ENCODE measurements around the gene GALNT11.

Gene GALNT11

DNA sequence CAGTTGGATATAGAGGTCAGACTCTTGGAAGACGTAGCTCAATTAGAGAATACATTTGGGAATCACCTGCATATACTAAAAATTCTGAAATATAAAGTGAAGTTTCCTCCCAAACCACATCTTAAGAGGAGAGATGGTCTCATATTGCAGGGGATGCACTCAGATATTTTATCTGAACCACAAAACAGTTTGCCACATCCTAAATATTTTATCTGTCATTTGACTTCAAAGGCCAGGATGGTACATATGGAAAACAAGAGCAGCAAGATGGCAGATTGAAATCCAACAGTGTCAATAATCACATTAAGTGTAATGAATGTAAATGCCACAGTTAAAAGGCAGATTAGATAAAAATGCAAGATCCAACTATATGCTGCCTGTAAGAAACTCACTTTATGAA lies 97.1 kb downstream of the GALNT11 start:
- DNase-seq: no peak

DNA sequence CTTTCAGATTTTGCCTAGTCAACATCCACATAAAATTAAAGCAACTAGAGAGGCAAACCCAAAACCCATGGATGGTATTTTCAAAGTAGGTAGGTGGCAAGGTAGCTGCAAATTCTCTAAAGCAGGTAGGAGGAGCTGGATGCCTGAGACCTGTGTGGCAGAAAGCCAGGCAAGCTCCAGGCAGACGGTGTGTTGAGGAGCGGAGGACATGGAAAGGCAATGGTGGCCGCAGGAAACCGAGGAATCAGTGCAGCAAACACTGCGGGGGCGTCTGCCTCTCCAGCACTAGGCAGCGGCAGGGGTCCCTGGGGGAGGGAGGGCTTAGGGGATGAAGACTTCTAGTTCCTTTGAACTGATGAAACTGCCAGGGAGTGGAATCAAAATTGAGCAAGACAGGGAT lies 101.3 kb downstream of the GALNT11 start:
- no peak for DNase-seq

DNA sequence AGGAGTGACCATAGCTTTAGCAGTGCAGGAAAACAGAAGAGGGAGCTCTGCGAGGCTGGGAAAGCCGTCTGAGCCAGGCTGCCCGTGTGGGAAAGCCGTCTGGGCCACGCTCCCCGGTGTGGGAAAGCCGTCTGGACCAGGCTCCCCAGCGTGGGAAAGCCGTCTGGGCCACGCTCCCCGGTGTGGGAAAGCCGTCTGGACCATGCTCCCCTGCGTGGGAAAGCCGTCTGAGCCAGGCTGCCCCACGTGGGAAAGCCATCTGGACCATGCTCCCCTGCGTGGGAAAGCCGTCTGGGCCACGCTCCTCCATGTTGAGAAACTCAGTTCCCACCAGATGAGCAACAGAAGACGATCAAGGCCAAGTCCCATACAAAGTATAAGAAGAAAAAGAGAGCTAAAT lies 101.8 kb downstream of the GALNT11 start:
- DNase-seq: no peak

DNA sequence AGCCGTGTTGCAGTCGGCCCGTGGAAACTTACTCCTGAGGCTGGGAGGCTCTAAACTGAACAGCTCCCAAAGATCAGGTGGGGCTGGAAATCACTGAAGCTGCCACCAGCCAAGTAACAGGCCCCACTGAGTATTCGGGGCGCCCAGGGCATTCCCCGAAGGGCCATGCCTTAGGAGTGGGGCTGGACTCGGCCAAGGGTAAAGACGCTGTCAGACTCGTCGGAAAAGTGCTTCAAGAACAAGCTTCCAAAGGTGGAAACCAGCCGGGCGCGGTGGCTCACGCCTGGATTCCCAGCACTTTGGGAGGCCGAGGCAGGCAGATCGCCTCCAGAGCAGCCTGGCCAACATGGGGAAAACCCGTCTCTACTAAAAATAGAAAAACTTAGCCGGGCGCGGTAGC lies 102.8 kb downstream of the GALNT11 start:
- no peak for DNase-seq

DNA sequence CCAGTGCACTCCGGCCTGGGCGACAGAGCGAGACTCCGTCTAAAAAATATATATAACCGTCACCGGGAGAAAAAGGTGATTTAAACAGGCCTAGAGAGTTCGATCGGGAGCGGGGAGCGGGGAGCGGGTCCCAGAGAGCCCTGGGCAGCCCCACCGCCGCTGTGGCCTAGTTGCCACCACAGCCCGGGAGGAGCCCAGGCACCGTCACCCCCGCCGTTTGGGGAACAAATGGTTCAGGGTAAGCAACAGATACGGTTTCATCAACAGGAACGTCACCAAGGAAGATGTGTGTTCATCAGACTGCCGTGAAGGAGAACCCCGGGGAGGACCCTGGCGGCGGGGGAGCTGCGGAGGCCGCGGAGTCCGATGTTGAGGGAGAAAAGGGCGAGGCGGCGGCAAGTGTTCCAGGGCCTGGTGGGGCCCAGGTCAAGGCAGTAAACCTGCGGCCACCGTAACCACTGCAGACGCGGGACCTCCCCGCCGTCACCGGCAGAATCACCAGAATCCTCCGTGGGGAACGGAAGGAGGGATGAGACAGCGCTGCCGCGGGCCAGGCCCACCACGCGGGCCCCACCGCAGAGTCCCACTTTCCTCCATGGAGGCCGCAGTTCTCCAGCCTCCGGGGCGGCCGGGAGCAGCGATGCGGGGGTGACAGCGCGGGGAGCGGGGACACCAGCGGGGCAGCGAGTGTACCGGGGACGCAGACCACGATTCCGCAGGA lies 103.4 kb downstream of the GALNT11 start:
- no peak for DNase-seq

DNA sequence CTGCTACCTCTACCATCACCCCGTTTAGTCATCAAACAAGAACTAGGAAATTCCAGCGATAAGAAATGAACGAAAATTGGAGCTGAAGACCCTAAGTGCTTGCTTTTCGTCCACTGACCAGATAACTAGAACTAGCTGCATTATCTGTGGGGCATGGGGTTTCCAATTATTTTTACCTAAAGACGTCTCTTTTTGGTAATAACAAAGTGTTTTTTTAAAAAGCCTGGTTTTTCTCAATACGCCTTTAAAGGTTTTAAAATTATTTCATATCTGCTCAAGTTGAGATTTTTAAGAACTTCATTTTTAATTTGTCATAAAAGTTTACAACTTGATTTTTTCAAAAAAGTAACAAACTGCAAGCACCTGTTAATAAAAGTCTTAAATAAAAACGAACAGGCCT lies 104.2 kb downstream of the GALNT11 start:
- no peak for DNase-seq

DNA sequence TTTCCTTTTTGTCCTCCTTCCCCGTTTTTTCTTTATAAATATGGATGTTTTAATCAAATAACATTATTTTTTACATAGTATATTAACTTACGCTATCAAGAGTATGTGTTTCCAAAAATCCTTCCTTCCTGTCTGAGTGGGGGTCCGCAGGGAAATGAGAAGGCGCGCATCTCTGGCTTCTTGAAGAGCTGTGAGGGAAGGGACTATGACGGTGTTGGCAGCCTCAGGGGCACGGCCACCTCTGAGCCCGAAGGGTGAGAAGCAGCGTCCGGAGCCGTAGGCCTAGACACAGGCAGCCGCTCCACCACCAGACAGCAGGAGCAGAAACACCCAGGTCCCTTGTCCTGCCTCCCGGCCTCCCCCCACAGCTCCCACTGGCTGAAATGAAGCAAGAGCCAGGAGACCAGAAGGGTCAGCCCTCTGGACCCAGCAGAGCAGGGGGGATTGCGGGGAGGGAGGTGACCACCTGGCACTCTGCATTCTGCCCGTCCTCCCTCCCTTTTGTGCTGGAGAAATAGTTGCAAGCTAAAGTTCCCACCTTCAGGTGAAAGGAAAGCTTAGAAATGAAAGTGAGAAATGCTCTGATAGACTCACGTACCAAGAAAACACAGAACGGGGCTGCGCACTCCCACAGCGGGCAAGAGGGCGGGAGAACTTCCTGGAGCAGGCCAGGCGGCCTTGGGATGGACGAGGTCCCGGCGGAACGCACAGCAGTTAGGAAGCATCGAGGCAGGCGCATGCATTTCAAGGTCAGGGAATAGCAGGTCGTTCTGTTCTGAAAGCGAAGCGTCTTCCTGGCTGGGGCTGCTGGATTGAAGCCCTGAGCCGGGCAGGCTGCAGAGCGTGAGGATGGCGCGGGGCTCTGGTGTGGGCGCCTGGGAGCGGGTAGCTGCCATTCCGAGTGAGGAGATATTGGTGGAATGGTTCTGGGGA lies 105.5 kb downstream of the GALNT11 start:
- DNase-seq: no peak

DNA sequence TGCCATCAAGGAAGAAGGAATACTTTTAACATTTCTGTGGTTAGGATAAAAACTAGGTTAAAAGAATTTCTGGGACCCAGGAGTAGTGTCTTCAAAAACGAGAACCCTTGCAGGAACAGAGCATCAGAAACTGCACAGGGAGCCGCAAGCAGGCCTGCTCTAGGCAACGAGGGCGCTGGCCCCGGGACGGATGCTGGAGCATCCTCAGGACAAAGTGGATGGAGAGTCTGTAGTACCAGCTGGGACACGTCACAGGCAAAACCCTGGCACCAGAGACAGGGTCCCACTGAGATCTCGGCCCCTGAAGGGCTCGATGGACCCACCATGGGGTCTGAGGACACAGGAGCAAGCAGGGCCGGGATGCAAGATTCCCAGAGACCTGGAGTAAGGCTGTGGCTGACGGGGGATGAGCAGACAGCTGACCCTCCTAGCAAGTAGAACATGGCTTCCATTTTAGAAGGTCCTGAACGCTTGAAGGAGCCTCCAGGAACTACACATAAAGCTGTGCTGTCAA lies 106.6 kb downstream of the GALNT11 start:
- no peak for DNase-seq

DNA sequence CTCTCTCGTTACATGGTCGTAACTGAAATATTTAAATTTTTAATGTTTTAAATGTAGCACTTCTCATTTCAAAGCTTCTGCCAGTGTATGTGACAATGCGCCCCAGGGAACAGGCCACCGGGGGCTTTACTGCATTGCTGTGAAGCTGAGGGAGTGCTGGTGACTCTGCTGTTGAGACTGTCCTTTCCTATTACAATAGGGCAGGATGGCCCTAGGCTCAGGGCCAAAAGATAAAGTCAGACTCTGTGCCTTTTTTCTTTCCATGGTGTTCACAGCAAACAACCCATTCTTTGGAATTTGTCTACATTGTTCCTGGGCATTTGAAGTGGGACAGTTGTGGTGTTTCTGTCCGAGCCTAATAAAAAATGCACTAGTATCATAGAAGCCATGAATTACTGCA lies 107.3 kb downstream of the GALNT11 start:
- no peak for DNase-seq

DNA sequence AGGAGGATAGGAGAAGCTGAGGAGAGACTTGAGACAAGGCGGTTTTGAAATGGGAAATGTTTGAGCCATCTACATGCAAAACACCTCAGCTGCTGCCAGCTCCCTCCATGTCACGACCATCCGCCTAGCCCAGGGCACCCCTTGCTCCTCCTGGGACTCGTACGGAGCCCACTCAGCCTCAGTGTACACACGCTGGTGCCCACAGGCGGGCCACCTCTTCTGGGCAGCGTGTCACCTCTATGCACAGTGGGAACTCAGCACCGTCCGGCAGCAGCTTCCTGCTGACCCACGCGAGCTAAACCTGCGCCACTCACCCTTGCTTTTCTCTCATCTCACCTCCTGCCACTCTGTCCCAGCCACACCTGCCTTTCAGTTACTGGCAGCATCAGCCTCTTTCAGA lies 108.3 kb downstream of the GALNT11 start:
- DNase-seq: no peak

DNA sequence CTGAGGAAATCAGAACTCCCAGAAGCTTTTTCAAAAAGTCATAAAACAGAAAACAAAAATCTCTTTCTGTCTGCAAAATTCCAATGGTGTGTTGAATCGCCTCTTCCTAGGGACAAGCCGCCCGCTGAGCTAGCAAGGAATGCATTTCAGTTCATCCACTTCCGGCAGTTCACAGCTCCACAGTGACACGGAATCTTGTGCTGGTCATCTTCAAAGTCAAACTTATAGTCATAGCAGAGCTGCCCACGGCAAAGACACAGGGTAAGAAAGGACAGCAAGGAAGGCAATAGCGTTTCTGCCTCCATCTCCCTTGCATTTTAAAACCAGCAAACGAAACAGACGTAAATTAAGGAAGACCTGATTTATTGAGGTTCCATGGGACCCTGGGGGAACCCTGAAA lies 111.2 kb downstream of the GALNT11 start:
- DNase-seq: no peak

DNA sequence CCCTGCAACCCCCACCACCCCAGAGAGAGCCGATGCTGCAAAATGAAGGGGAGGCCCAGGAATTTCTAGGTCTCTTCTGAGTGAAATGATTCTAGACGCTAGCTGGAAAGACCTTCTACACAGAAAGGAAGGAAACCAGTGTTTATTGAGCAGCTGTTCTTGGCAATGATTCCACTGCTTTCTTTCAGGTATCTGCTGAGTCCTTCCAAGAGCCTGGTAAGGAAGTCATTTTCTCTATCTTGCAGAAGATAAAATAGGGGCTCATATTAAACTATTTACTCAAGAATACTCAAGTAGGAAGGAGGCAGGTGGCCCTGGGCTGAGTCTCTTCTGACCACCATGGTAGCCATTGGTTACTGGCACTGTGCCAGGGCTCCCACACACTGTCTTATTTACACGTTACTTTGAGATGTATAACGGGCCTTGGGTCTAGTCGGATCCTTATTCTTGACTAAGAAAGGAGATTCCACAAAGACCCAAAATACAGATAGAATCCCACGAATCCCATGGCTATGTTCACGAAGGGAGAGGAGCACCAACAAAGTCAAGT lies 112.1 kb downstream of the GALNT11 start:
- no peak for DNase-seq

DNA sequence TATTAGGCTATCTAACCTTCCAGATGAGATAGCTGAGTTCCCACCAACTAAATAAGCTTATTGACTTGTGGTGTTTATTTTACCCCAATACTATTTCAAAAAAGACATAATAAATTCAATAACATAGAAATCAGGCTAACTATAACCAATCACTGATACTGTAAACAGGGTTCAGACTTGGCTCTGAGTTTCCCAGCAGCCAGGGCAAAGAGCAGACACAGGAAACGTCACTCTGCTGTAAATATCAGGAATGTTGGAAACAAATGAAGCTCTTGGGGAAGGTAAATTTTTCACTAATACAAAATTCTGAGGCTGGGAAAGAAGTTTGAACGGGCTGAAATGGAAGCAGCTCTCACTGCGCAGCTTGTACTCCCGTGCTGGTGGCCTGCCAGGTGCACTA lies 114.6 kb downstream of the GALNT11 start:
- no peak for DNase-seq

DNA sequence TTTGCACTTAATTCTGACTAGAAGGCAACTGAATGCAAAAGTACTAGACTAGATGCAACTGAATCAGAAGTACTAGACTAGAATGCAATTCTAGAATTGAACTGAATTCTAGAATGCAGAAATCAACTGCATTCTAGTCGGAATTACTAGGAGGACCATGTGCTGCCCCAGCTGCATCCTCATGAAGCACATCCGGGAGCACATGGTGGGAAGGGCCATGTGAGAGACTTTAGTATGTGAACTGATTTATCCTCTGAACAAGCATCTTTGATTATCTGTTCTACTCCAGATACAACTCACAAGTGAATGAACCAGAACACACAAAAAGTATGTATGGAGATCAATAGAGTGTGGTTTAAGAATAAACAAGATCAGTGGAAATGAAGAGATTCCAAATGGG lies 115.1 kb downstream of the GALNT11 start:
- DNase-seq: no peak

DNA sequence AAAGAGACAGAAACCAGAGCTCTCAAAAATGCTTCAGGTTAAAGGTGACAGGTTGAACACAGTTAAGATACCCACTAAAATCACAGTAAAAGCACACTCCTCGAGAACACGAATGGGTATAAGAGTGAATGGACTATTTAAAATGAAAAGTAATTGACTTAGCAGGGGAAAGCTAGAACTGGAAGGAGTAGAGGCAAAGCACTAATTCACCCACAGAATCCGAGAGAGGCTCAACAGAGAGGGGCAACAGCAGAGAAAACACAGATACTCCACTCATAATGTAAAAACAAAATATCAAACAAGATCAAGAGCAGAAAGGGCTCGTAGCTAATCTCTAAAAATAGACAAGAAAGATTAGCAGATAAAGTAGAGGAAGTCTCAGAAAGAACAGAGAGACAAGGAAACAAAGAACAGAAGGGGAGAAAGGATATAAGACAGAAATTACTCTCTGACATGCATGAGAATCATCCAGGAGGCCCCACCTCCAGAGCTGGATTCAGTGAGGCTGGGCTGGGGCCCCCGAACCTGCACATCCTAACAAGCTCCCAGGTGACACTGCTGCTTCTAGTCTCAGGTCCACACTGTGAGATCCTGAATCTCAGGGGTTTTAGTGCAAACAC lies 117.6 kb downstream of the GALNT11 start:
- DNase-seq: no peak

DNA sequence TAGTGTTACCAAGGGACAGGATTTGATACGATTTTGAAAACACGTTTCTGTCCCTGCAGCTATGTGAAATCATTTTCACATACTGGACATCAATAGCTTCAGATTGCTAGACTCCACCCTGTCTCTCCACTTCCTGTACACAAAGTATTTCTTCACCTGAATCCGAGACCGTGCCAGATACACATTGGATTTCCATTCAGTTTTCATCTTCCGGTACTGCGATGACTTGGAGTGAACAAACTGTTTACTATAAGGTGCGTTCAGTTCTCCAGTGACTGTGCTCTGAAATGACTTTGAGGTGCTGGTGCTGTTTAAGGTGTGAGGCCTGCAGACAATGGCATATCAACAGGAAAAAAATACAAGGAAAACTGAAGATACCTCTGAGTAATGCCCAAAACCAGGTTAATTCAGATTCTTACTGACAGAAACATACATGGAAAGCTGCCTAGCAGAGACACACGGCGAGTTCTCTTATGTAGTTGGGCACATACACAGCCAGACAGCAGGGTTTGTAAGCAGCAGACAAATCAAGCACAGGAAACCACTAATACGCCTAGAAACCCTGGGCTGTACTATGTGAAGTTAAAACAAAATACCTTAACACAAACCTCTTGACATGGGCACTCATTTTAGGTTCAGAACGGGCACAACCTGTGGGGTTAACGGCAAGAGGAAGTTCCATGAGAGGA lies 119.2 kb downstream of the GALNT11 start:
- no peak for DNase-seq

DNA sequence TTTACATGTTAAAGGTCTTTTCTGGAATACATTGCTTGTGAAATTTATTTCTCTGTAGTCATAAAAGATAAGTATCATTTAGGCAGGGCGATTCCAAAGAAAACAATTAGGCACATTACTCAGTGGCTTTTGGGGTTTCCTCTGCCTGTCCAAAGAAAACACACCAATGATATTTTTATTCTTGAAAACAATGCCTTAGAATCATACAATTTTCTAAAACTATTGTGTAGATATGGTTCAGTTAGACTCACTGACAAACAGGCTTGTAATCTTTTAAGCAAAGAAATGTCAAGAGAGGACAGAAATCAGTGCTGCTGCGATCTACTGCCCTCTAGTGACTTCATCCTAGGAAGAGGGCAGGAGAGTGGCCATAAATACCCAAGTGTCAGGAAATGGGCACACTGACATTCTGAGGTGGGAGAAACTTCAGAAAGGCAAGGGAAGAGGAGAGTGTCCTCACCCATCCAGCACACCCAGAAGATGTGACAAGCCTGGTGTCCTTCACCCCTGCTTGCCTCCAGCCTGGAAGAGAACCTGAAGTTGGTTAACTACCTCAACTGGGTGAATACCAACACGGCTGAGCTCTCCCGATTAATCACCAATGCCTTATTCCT lies 120.5 kb downstream of the GALNT11 start:
- DNase-seq: peak; percentile 38

DNA sequence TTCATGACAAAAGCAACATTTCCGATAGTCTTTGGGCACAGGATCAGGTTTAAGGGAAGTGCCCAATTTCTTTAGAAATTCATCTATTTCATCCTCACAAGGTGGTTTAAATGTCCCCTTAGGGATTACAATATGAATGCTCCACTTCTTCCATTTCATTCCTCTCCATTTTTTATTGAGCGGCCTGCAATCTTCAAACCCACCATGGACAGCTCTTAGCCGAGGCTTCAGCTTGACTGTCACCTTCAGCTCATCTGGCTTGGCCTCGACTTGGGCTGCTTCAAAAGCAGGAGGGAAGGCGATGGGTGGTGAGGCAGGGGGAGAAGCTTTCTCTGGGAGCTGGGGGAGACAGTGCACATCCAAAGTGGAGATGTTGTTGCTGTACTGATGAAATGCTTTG lies 123.2 kb downstream of the GALNT11 start:
- no peak for DNase-seq

DNA sequence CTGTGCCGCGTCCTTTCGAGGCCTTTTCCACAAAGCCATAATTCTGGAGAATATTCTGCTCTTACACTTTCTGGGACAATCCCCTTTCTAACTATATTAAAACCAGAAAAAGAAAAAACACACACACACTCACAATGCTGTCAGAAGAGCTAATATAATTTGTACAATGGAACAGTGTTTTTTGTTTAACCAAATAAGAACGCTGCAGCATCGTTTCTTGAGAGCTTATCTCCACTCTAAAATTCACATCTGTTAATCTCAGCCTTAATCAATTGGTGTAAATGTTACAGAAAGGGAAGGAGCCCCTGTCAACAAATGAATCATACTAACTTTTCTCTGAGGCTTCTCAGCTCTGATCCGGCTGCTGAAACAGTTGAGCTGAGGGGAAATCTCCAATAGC lies 123.9 kb downstream of the GALNT11 start:
- no peak for DNase-seq

DNA sequence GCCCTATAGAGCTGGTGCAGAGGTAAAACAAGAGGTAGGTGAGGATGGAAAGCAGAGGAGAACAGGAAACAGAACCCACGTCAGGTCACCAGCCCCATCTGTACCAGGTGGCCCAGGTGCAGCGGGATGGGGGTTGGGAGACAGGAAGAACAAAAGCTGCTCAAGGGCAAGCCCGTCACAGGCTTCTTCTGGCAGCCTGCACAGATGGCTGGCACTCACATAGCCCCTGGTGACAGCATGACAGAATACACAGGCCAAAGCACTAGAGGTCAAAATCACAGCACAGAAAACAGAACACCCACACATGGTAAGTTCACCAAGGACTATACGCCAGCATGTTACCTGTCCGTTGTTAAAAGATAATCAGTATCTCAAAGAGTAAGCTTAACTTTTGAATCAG lies 126.8 kb downstream of the GALNT11 start:
- no peak for DNase-seq

DNA sequence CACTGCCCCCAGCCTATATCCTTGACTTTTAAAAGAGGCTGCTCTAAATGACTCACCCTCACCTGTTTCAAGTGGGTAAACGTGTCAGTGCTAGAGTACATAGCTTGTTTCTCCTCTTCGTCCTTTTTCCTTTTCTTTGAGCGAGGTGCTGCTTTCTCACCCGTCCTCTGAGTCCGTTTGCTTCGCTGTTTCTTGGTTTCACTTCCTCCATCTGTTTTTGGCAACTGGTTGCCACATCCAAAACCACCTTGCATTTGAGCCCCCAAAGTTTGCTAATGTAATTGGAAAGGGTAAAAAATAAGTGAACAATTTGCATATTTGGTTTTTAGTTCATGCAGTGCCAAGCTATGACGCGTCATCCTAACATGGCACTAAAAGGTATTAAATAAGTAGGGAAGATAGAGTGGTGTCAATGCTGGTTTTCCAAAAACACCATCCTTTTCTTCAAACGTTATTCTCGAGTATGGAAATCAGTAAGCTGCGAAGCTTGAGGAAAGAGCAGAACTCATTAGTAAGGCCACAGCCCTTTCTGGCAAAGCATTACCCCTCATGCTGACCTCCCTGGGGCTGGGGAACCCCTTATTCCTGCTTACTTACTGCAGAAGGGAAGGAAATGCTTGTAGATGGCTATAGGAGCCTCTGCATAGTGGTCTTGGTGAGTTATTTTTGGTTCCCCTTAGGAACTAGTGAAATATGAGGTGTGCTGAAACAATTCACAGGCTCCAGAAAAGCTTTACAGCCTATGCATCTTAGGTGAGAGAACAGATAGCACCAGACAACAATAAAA lies 133.5 kb downstream of the GALNT11 start:
- no peak for DNase-seq
